MCF 10A (cell line): Measurements from ENCODE around the gene TLCD4. TPM values are rescaled to one million over a fixed set of nuclear protein-coding genes. Genes with fewer than 3 reads are reported as not detected.

Source experiments
- BruUV-seq: library from RNA; stranded (reverse); fragments of 400-500 nt; replicated peaks from 2 replicates; lab custom pipeline; 2021; lab: Mats Ljungman, UMichigan
- CTCF ChIA-PET: fragments of 300-600 bp; sonication (Branson Sonifier 250); formaldehyde crosslinking; extraction: SDS; loops from one replicate; lab custom pipeline; 2021; ENCODE audit warnings: antibody characterized with exemption, inconsistent platforms; lab: Yijun Ruan, JAX
- POLR2A ChIA-PET: fragments of 300-600, 350-650 bp; sonication (Branson Sonifier 250); formaldehyde crosslinking; extraction: SDS; loops from one replicate; lab custom pipeline; 2020; ENCODE audit warnings: antibody characterized with exemption, inconsistent platforms; lab: Yijun Ruan, JAX
- DNase-seq: peaks from one replicate; pipeline ENCODE4 v3.0.0-alpha.2; 2018; ENCODE audit not compliant: unreplicated experiment
- H3K27ac Mint-ChIP-seq: one replicate; pipeline ENCODE4 v1.8.0; 2022; ENCODE audit warnings: mild to moderate bottlenecking, low read depth, mixed read lengths; ENCODE audit not compliant: unreplicated experiment
- H3K27me3 Mint-ChIP-seq: one replicate; pipeline ENCODE4 v1.8.0; 2022; ENCODE audit warnings: mixed read lengths; ENCODE audit not compliant: insufficient read depth, unreplicated experiment
- H3K36me3 Mint-ChIP-seq: one replicate; pipeline ENCODE4 v1.8.0; 2022; ENCODE audit warnings: mild to moderate bottlenecking, moderate library complexity, mixed read lengths; ENCODE audit not compliant: insufficient read depth, unreplicated experiment
- H3K4me1 Mint-ChIP-seq: one replicate; pipeline ENCODE4 v1.8.0; 2022; ENCODE audit warnings: mixed read lengths; ENCODE audit not compliant: insufficient read depth, unreplicated experiment
- H3K4me3 Mint-ChIP-seq: one replicate; pipeline ENCODE4 v1.8.0; 2022; ENCODE audit warnings: mild to moderate bottlenecking, moderate library complexity, mixed read lengths; ENCODE audit not compliant: unreplicated experiment
- H3K9me3 Mint-ChIP-seq: one replicate; pipeline ENCODE4 v1.8.0; 2022; ENCODE audit warnings: mixed read lengths; ENCODE audit not compliant: unreplicated experiment
- intact Hi-C: fragments of 100-400 bp; cut with micrococcal nuclease; formaldehyde crosslinking; loops from 2 replicates; pipeline ENCODE4 v1.14.1; 2022
- total RNA-seq: library from RNA; stranded (reverse); gene quantifications from 2 replicates; pipeline ENCODE4 v1.2.3, GENCODE V29; 2022
- TF ChIP-seq, protein P1 (sequence below): fragments of 200-600 bp; IDR thresholded peaks from one replicate; pipeline ENCODE4 v1.8.0; 2022; ENCODE audit warnings: antibody characterized with exemption, mild to moderate bottlenecking; ENCODE audit not compliant: unreplicated experiment

Gene TLCD4
- total RNA-seq, 1 experiment from 2014 or later, result 1.9 TPM

GRCh38 chr1:95073446-95073845, 43.7 kb upstream of the TLCD4 start:
- CTCF ChIA-PET, result interaction anchor here (0.5 to 4.4 kb wide), 8 partner anchors 11 to 474 kb away, joined by 3 to 49 read pairs (median 5); partner anchors contain the start of genes RWDD3 and TLCD4
- H3K9me3 Mint-ChIP-seq, result no peaks in the 10 kb centered on the region
- BruUV-seq, result no TSS peak
- intact Hi-C loops, result loop anchor here (2.0 kb wide), 1 partner anchor 43 kb away; the partner anchor contains the start of gene TLCD4
- no peaks in the 10 kb centered on the region for H3K27me3 Mint-ChIP-seq
- H3K27ac Mint-ChIP-seq, result peak overlapping the region; percentile 90
- peaks cover 9% of the 10 kb centered on the region for H3K4me1 Mint-ChIP-seq
- peak overlapping the region; percentile 84 for H3K4me3 Mint-ChIP-seq
- TF ChIP-seq, protein P1, sequence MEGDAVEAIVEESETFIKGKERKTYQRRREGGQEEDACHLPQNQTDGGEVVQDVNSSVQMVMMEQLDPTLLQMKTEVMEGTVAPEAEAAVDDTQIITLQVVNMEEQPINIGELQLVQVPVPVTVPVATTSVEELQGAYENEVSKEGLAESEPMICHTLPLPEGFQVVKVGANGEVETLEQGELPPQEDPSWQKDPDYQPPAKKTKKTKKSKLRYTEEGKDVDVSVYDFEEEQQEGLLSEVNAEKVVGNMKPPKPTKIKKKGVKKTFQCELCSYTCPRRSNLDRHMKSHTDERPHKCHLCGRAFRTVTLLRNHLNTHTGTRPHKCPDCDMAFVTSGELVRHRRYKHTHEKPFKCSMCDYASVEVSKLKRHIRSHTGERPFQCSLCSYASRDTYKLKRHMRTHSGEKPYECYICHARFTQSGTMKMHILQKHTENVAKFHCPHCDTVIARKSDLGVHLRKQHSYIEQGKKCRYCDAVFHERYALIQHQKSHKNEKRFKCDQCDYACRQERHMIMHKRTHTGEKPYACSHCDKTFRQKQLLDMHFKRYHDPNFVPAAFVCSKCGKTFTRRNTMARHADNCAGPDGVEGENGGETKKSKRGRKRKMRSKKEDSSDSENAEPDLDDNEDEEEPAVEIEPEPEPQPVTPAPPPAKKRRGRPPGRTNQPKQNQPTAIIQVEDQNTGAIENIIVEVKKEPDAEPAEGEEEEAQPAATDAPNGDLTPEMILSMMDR, result no peak
- POLR2A ChIA-PET, result interaction anchor here (0.5 to 2.6 kb wide), 18 partner anchors 11 to 344 kb away, joined by 3 to 23 read pairs (median 4); partner anchors contain the start of genes RWDD3 and TLCD4
- H3K36me3 Mint-ChIP-seq, result no peaks in the 10 kb centered on the region
- no peak for DNase-seq

- no peak overlapping the region for H3K27ac Mint-ChIP-seq
- no peaks in the 10 kb centered on the region for H3K36me3 Mint-ChIP-seq
- CTCF ChIA-PET, result interaction anchor here (0.7 to 4.4 kb wide), 4 partner anchors 9 to 157 kb away, joined by 3 to 49 read pairs (median 4); no protein-coding TSS in a partner anchor
- intact Hi-C loops, result no loop called here
- POLR2A ChIA-PET, result interaction anchor here (0.6 to 0.9 kb wide), 4 partner anchors 25 to 245 kb away, joined by 3 to 5 read pairs (median 4); no protein-coding TSS in a partner anchor
- H3K9me3 Mint-ChIP-seq, result no peaks in the 10 kb centered on the region
- peaks cover 9% of the 10 kb centered on the region for H3K4me1 Mint-ChIP-seq
- H3K27me3 Mint-ChIP-seq, result no peaks in the 10 kb centered on the region
- TF ChIP-seq, protein P1, result no peak
- DNase-seq, result no peak
- no peak overlapping the region for H3K4me3 Mint-ChIP-seq
- no TSS peak for BruUV-seq
Observed at GRCh38 chr1:95076034-95076433, 41.1 kb upstream of the TLCD4 start.

DNA sequence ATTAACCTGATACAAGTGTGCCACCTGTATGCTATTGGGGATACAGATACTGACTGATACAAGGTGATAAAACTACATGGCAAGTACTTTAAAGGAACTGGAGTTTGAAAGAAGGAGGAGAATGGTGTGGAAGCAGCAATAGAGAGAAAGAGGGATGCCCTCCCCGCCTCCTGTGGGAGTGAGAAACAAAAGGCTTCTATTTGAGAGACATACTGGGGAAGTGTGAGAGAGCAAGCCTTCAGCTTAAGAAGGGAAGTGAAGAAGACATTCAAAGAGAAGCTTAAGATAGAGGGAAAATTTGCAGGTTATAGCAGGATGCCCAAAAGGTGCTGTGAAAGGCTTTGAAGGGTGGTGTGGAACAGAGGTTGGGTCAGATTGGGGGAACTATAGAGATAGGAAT, 36.7 kb upstream of the TLCD4 start:
- intact Hi-C loops, result no loop called here
- POLR2A ChIA-PET, result interaction anchor here (1.6 kb wide), 1 partner anchor 154 kb away, joined by 3 read pairs; the partner anchor contains the start of gene RWDD3
- CTCF ChIA-PET, result no interaction called here
- no peaks in the 10 kb centered on the region for H3K9me3 Mint-ChIP-seq
- BruUV-seq, result no TSS peak
- H3K4me1 Mint-ChIP-seq, result no peaks in the 10 kb centered on the region
- no peaks in the 10 kb centered on the region for H3K27me3 Mint-ChIP-seq
- no peaks in the 10 kb centered on the region for H3K36me3 Mint-ChIP-seq
- H3K4me3 Mint-ChIP-seq, result no peak overlapping the region
- DNase-seq, result no peak
- TF ChIP-seq, protein P1, result no peak
- no peak overlapping the region for H3K27ac Mint-ChIP-seq

- Mint-ChIP-seq H3K36me3 (no peaks in the 10 kb centered on the region), H3K4me1 (no peaks in the 10 kb centered on the region), H3K9me3 (no peaks in the 10 kb centered on the region), H3K4me3 (no peak overlapping the region), H3K27ac (no peak overlapping the region), H3K27me3 (no peaks in the 10 kb centered on the region)
- intact Hi-C loops, result no loop called here
- no TSS peak for BruUV-seq
- no peak for DNase-seq
- POLR2A ChIA-PET, result interaction anchor here (1.6 kb wide), 1 partner anchor 153 kb away, joined by 3 read pairs; the partner anchor contains the start of gene RWDD3
- CTCF ChIA-PET, result no interaction called here
- TF ChIP-seq, protein P1, result no peak
Observed at GRCh38 chr1:95080879-95081278, 36.3 kb upstream of the TLCD4 start.
